GM06990 (cell line): ENCODE results near the gene NPEPL1.

Experiments
- DNase-seq: peaks from one replicate; pipeline ENCODE4 v3.0.0-alpha.2; 2011; ENCODE audit not compliant: insufficient read length; ENCODE audit errors: extremely low read depth
- H3K27me3 ChIP-seq: replicated peaks from 2 replicates; pipeline ENCODE4 v1.6.0; 2011; ENCODE audit warnings: low read length; ENCODE audit not compliant: control insufficient read depth, insufficient read depth
- H3K36me3 ChIP-seq: 2 replicates; pipeline ENCODE4 v1.5.1; 2011; ENCODE audit warnings: low read length; ENCODE audit not compliant: control insufficient read depth, insufficient read depth
- H3K4me3 ChIP-seq: replicated peaks from 2 replicates; pipeline ENCODE4 v1.5.1; 2011; ENCODE audit warnings: low read depth, mild to moderate bottlenecking, control low read depth, low read length
- CTCF ChIP-seq: IDR thresholded peaks from 2 replicates; pipeline ENCODE4 v1.5.1; 2011; ENCODE audit warnings: low read length, control low read depth, mild to moderate bottlenecking, inconsistent platforms; ENCODE audit not compliant: insufficient read depth, poor library complexity, severe bottlenecking

The NPEPL1 gene

GRCh38 chr20:58685988-58686387 lies 6.6 kb upstream of the NPEPL1 start:
- TF ChIP-seq CTCF: no peak
- Histone ChIP-seq H3K36me3 (peaks cover 2% of the 10 kb centered on the region), H3K4me3 (no peak overlapping the region), H3K27me3 (no peaks in the 10 kb centered on the region)
- no peak for DNase-seq

GRCh38 chr20:58688414-58688813 lies 4.2 kb upstream of the NPEPL1 start:
- DNase-seq: no peak
- no peak for TF ChIP-seq CTCF
- no peaks in the 10 kb centered on the region; the same call in 1 of the 2 replicates for H3K36me3 ChIP-seq
- no peak overlapping the region for H3K4me3 ChIP-seq
- H3K27me3 ChIP-seq: no peaks in the 10 kb centered on the region

GRCh38 chr20:58688840-58689239 lies 3.8 kb upstream of the NPEPL1 start:
- no peak for DNase-seq
- no peak overlapping the region for H3K4me3 ChIP-seq
- TF ChIP-seq CTCF: no peak
- no peaks in the 10 kb centered on the region; the same call in 1 of the 2 replicates for H3K36me3 ChIP-seq
- H3K27me3 ChIP-seq: no peaks in the 10 kb centered on the region

- no peak for DNase-seq
- Histone ChIP-seq H3K4me3 (no peak overlapping the region), H3K27me3 (no peaks in the 10 kb centered on the region), H3K36me3 (no peaks in the 10 kb centered on the region; the same call in 1 of the 2 replicates)
- no peak for TF ChIP-seq CTCF
These were observed 2.0 kb upstream of the NPEPL1 start for GRCh38 chr20:58690396-58691135.

- no peak for DNase-seq
- H3K4me3 ChIP-seq: no peak overlapping the region
These were observed 624 bp upstream of the NPEPL1 start for GRCh38 chr20:58691773-58692578.

More at GRCh38 chr20:58691773-58692578, 624 bp upstream of the NPEPL1 start:
- H3K27me3 ChIP-seq: no peaks in the 10 kb centered on the region
- no peak for TF ChIP-seq CTCF
- peaks cover 2% of the 10 kb centered on the region for H3K36me3 ChIP-seq
